Lung (tissue), 16 donors: Measurements from ENCODE around the gene RBM26. TPM values are rescaled to one million over a fixed set of nuclear protein-coding genes. Genes with fewer than 3 reads are reported as not detected.

Source experiments
- ATAC-seq: fragments of 200-7000 bp; cut with Tn5 transposase; one replicate; pipeline ENCODE4 v1.9.1; 2020; ENCODE audit warnings: moderate number of reproducible peaks; ENCODE audit not compliant: insufficient read depth, low FRiP score
- DNase-seq, 3 donors: peaks; one replicate each; pipeline ENCODE4 v3.0.0-alpha.2; 2013 to 2017
- H3K27ac ChIP-seq, 2 donors: one replicate each; pipeline ENCODE4 v1.5.1; 2013; ENCODE audit warnings: mild to moderate bottlenecking in 2 of 2, moderate library complexity in 2 of 2, control low read depth in 1 of 2, inconsistent platforms in 1 of 2, low read depth in 1 of 2, low read length in 1 of 2
- H3K27me3 ChIP-seq, 3 donors: one replicate each; pipeline ENCODE4 v1.5.1; 2013; ENCODE audit warnings: low read length in 2 of 3; ENCODE audit not compliant: control insufficient read depth in 3 of 3, insufficient read depth in 3 of 3
- H3K36me3 ChIP-seq, 4 donors: one replicate each; pipeline ENCODE4 v1.5.1; 2013; ENCODE audit warnings: low read length in 4 of 4, mild to moderate bottlenecking in 1 of 4, moderate library complexity in 1 of 4; ENCODE audit not compliant: control insufficient read depth in 4 of 4, insufficient read depth in 4 of 4
- H3K4me1 ChIP-seq, 5 donors: one replicate each; pipeline ENCODE4 v1.5.1; 2013; ENCODE audit warnings: low read length in 5 of 5, mild to moderate bottlenecking in 2 of 5, moderate library complexity in 1 of 5; ENCODE audit not compliant: control insufficient read depth in 5 of 5, insufficient read depth in 5 of 5
- H3K4me3 ChIP-seq: one replicate; pipeline ENCODE4 v1.5.1; 2013; ENCODE audit warnings: mild to moderate bottlenecking, control low read depth, moderate library complexity
- H3K9ac ChIP-seq, 2 donors: one replicate each; pipeline ENCODE4 v1.5.1; 2013; ENCODE audit warnings: low read length in 2 of 2, control low read depth in 1 of 2; ENCODE audit not compliant: insufficient read depth in 1 of 2
- H3K9me3 ChIP-seq, 4 donors: one replicate each; pipeline ENCODE4 v1.5.1; 2013; ENCODE audit warnings: low read length in 3 of 4, mild to moderate bottlenecking in 1 of 4, moderate library complexity in 1 of 4; ENCODE audit not compliant: control insufficient read depth in 4 of 4, insufficient read depth in 3 of 4
- WGBS, 2 donors: extraction: QIAGEN DNeasy Blood & Tissue Kit; methylation state at CpG; one replicate each; pipeline ENCODE4 v1.1.7; 2013; 5-methylcytosine and 5-hydroxymethylcytosine counted together
- long read RNA-seq, 5 donors: transcript quantifications; one replicate each; lab custom pipeline, GENCODE V29; 2026
- polyA plus RNA-seq, 2 donors: library from polyadenylated mRNA; stranded (reverse); fragments of 200-250 nt; gene quantifications; one replicate each; pipeline ENCODE4 v1.2.1, GENCODE V29; 2013
- total RNA-seq, 2 donors: library from RNA; depleted of rRNA in 1 of 2; stranded (reverse); fragments of >200 nt in 1 of 2; gene quantifications; one replicate each; pipeline ENCODE4 v1.2.1, GENCODE V29; 2014 to 2021
- TF ChIP-seq, protein P1 (sequence below): IDR thresholded peaks from 2 replicates; pipeline ENCODE4 v1.5.1; 2012; ENCODE audit warnings: mild to moderate bottlenecking; ENCODE audit errors: control extremely low read depth, extremely low read depth
- donor health status: control.
- donor health status: control.
- donor health status: Bipolar disorder and iron deficiency.
- donor health status: healthy.
- donor health status: DM: yes; HTN: yes; CAD: no.

The RBM26 gene
- total RNA-seq: 10 to 100 TPM; 30.5 to 91.8 TPM
- 10 to 100 TPM; 12.9 to 34.0 TPM for polyA plus RNA-seq
- long read RNA-seq, donor 1, transcript RBM26-206 (3 exons, 2,192 nt): major isoform, 5 of 12 reads
- long read RNA-seq, donor 1, partial matches to known transcripts: 7 of 12 reads
- long read RNA-seq, donor 1, other reads (novel, unspliced or antisense): 0 of 12 reads
- long read RNA-seq, donor 2, transcript RBM26-206 (3 exons, 2,192 nt): major isoform, 10 of 10 reads
- long read RNA-seq, donor 2, partial matches to known transcripts: 0 of 10 reads
- long read RNA-seq, donor 2, other reads (novel, unspliced or antisense): 0 of 10 reads
- long read RNA-seq, donor 3, transcript RBM26-206 (3 exons, 2,192 nt): major isoform, 9 of 17 reads
- long read RNA-seq, donor 3, partial matches to known transcripts: 8 of 17 reads
- long read RNA-seq, donor 3, other reads (novel, unspliced or antisense): 0 of 17 reads
- long read RNA-seq, donor 4, transcript RBM26-206 (3 exons, 2,192 nt): major isoform, 14 of 23 reads
- long read RNA-seq, donor 4, partial matches to known transcripts: 9 of 23 reads
- long read RNA-seq, donor 4, other reads (novel, unspliced or antisense): 0 of 23 reads
- long read RNA-seq, donor 5, transcript RBM26-206 (3 exons, 2,192 nt): major isoform, 17 of 40 reads
- long read RNA-seq, donor 5, partial matches to known transcripts: 23 of 40 reads
- long read RNA-seq, donor 5, other reads (novel, unspliced or antisense): 0 of 40 reads

- Histone ChIP-seq H3K9me3 (no peaks in the 10 kb centered on the region), H3K27ac (peak within 1 kb of the TSS; percentile 95 to 99), H3K4me3 (peak within 1 kb of the TSS; percentile 95), H3K36me3 (peaks cover 0 to 6% (median 0%) of the 10 kb centered on the region in 4 donors), H3K9ac (peak within 1 kb of the TSS; percentile 97), H3K4me1 (peaks cover 0 to 36% (median 12%) of the 10 kb centered on the region in 5 donors), H3K27me3 (no peaks in the 10 kb centered on the region)
- peak; percentile 90 for ATAC-seq
- peak; percentile 96 to 98 (median 98) for DNase-seq
- TF ChIP-seq, protein P1, sequence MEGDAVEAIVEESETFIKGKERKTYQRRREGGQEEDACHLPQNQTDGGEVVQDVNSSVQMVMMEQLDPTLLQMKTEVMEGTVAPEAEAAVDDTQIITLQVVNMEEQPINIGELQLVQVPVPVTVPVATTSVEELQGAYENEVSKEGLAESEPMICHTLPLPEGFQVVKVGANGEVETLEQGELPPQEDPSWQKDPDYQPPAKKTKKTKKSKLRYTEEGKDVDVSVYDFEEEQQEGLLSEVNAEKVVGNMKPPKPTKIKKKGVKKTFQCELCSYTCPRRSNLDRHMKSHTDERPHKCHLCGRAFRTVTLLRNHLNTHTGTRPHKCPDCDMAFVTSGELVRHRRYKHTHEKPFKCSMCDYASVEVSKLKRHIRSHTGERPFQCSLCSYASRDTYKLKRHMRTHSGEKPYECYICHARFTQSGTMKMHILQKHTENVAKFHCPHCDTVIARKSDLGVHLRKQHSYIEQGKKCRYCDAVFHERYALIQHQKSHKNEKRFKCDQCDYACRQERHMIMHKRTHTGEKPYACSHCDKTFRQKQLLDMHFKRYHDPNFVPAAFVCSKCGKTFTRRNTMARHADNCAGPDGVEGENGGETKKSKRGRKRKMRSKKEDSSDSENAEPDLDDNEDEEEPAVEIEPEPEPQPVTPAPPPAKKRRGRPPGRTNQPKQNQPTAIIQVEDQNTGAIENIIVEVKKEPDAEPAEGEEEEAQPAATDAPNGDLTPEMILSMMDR: no peak
- 0% methylated on average over 72 of the region's 72 CpGs for WGBS, 2 donors
Observed at GRCh38 chr13:79405831-79406596, at the start of gene RBM26. Gene RBM26 (minus strand): TSS chr13:79406255. CDS start chr13:79405774, 481 bp downstream.

DNA sequence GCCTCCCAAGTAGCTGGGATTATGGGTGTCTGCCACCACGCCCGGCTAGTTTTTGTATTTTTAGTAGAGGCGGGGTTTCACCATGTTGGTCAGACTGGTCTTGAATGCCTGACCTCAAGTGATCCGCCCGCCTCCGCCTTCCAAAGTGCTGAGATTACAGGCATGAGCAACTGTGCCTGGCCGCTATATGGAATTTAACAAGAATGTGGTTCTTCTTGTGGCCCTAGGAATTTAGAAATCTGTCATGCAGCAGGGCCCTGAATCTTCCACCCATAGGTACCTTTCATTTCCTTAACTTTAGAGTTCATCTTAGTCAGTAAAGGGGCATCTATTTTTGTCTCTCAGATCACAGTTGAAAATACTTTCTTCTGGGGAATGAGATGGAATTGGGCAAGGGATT is 49.3 kb upstream of the RBM26 start:
- no peak for ATAC-seq
- DNase-seq: no peak
- no peak overlapping the region for H3K9ac ChIP-seq
- H3K27ac ChIP-seq: no peak overlapping the region
- no peaks in the 10 kb centered on the region for H3K9me3 ChIP-seq
- H3K4me3 ChIP-seq: no peak overlapping the region
- H3K36me3 ChIP-seq: no peaks in the 10 kb centered on the region
- WGBS, 2 donors: 97% methylated on average over 7 of the region's 7 CpGs
- TF ChIP-seq, protein P1: no peak
- H3K4me1 ChIP-seq: no peaks in the 10 kb centered on the region
- no peaks in the 10 kb centered on the region for H3K27me3 ChIP-seq

DNA sequence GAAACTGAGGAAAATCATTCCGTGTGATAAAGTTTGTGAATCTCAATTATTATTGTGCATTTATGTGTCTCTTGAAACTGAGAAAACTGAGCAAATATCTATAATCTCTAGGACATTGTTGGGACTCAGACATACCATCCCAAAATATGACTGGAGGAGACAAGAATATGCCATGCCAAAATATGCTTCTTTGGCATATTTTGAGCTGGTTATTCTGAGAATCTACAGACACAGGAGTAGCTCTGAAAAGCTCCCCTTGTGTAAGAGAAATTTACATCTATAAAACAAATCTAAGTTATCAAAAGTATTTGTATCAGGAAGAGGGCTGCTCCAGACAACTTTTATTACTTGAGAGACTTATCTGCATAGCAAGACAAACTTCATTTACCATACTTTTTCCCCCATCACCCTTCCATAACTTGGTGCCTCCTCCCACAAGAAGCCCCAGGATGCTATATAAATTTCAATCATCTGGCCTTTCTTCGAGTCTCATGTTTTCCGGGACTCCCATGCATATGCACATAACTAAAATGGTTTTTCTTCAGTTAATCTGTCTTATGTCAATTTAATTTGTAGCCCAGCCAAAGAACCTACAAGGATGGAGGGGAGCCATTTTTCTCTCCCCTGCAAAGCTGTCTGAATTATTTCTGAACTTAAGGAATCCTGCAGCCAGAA is 46.3 kb upstream of the RBM26 start:
- no peaks in the 10 kb centered on the region for H3K36me3 ChIP-seq
- no peaks in the 10 kb centered on the region for H3K4me1 ChIP-seq
- H3K9ac ChIP-seq: no peak overlapping the region
- WGBS, 2 donors: 80 to 86% methylated on average over 3 of the region's 3 CpGs
- no peak overlapping the region for H3K4me3 ChIP-seq
- H3K27ac ChIP-seq: no peak overlapping the region
- H3K27me3 ChIP-seq: no peaks in the 10 kb centered on the region
- no peaks in the 10 kb centered on the region for H3K9me3 ChIP-seq
- DNase-seq (no peak), ATAC-seq (no peak)
- TF ChIP-seq, protein P1: no peak
